ENCODE results near the gene BMP7.
"Not testable (repeated sequence)": the region's sequence is repeated elsewhere in the genome, so short reads cannot be mapped to it uniquely, and the experiment has no call there.

BMP7 gene

GRCh38 chr20:57264908-57265335 is 1.5 kb downstream of the BMP7 start:
- DNase-seq, result not testable (repeated sequence)

- no peak for DNase-seq
Measured at GRCh38 chr20:57263801-57264792, 2.3 kb downstream of the BMP7 start.

GRCh38 chr20:57262784-57263609 is 3.4 kb downstream of the BMP7 start:
- no peak for DNase-seq

GRCh38 chr20:57262301-57262700 is 4.1 kb downstream of the BMP7 start:
- no peak for DNase-seq

GRCh38 chr20:57261457-57262251 is 4.8 kb downstream of the BMP7 start:
- DNase-seq, result no peak

- DNase-seq, result no peak
Measured at GRCh38 chr20:57260934-57261333, 5.5 kb downstream of the BMP7 start.

- no peak for DNase-seq
Measured at GRCh38 chr20:57259938-57260921, 6.2 kb downstream of the BMP7 start.

GRCh38 chr20:57259121-57259937 is 7.1 kb downstream of the BMP7 start:
- no peak for DNase-seq

- no peak for DNase-seq
Measured at GRCh38 chr20:57257701-57258453, 8.6 kb downstream of the BMP7 start.

- DNase-seq, result no peak
Measured at GRCh38 chr20:57256908-57257307, 9.5 kb downstream of the BMP7 start.

- no peak for DNase-seq
Measured at GRCh38 chr20:57256205-57256604, 10.2 kb downstream of the BMP7 start.

GRCh38 chr20:57255183-57255582 is 11.3 kb downstream of the BMP7 start:
- DNase-seq, result no peak

- DNase-seq, result no peak
Measured at GRCh38 chr20:57252559-57253162, 13.8 kb downstream of the BMP7 start.

GRCh38 chr20:57251949-57252348 is 14.5 kb downstream of the BMP7 start:
- no peak for DNase-seq

GRCh38 chr20:57251344-57251743 is 15.1 kb downstream of the BMP7 start:
- DNase-seq, result no peak

GRCh38 chr20:57250607-57251343 is 15.7 kb downstream of the BMP7 start:
- DNase-seq, result no peak

- DNase-seq, result no peak
Measured at GRCh38 chr20:57249772-57250171, 16.7 kb downstream of the BMP7 start.

- no peak for DNase-seq
Measured at GRCh38 chr20:57249073-57249472, 17.4 kb downstream of the BMP7 start.

Data from CD4-positive, alpha-beta T cell treated with Interleukin-4 for 1 hour (primary cell).